ENCODE results near the gene OPCML.

Gene OPCML

GRCh38 chr11:133408402-133408801 is 123.9 kb downstream of the OPCML start:
- FAIRE-seq: no peak

DNA sequence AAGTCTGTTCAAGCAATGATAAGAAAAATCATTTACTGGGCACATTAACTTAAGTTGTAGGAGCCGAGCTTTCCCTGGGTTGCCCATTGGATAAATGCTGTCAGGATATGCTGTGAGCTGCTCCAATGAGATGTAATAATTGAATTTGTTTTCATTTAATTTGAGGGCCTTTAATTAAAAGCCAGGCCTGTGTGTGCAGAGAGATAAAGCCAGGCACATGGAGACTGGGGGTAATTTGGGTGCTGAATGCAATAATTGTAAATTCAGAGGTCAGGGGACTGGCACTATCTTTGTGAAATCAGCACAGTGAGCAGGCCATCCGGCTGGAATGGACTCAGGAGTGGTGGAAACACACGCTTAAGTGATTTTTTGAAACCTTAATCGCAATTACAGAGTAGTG is 125.8 kb downstream of the OPCML start:
- no peak for FAIRE-seq

DNA sequence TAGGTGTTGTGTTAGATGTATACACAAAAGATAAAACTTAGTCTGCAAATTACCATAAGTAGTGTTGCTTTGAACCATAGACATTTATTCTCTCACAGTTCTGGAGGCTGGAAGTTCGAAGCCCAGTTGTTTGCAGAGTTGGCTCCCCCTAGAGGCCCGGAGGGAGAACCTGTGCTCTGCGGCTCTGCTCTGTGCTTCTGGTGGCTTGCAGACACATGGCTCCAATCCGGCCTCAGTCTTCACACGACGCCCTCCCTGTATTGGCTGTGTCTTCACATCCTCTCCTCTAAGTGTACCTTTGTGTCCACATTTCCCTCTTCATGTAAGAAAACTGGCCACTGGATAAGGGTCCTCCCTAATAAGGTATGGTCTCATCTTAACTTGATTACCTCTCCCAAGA is 128.4 kb downstream of the OPCML start:
- no peak for FAIRE-seq

GRCh38 chr11:133402551-133402950 is 129.8 kb downstream of the OPCML start:
- FAIRE-seq: no peak

DNA sequence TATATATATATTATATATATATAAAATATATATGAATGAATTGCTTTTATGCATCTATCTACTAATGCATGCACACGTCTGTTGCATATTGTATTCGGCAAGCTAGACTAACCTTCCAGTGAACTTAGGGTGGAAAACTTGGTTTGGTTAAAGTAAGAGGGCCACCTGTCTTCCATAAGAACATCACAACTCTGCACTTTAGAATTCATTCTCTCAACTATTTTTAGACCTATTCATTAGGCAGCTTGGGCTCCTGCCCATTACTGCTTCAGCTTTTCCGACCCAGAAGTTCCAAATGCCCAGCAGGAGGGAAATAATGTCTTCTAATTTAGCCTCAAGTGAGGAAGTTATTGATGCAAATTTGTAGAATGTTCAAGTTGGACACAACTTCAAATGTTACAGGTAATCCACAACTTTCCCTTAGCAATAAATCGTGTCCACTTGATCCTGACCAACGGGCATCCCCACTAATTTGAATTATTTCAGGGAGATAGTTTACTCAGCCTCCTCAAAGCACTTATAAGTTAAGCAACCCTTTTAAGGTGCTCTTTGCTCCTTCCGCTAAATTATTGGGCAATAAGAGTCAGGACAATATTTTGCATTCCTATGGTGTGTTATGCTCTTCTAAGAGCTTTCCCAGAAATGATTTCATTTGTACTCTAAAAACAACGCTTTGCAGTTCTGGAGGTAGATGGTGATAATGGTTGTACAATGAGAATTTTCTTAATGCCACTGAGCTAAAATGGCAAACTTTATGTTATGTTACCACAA is 132.3 kb downstream of the OPCML start:
- no peak for FAIRE-seq

- FAIRE-seq: no peak
These were observed 133.0 kb downstream of the OPCML start for GRCh38 chr11:133399294-133399693.

GRCh38 chr11:133390803-133391202 is 141.5 kb downstream of the OPCML start:
- FAIRE-seq: no peak

DNA sequence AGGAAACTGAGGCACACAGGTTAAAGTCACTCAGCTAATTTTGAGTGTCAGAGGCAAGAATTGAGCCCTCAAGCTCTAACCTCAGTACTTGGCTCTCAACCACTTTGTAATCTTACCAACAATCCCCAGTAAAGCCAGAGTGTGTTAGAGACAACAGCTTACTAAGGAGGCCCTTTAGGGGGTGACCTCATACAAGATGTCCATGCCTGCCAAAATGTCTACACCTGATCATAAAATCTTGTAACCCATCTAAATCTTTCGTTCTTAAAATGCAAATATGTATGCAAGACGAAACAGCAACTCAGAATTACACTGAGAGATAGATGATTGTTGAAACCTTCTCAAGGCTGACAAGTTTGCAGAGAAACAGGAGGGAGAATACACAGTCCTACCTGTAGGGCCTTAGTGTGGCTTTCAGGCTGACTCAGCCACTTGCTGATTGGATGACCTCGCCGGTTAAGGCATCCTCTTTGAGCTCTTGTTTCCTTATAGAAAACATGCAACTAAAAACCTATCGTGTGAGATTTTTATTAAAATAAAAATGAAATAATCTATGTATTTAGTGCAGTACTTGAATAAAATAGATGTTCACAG is 143.2 kb downstream of the OPCML start:
- no peak for FAIRE-seq

- FAIRE-seq: no peak
These were observed 144.0 kb downstream of the OPCML start for GRCh38 chr11:133388260-133388659.

DNA sequence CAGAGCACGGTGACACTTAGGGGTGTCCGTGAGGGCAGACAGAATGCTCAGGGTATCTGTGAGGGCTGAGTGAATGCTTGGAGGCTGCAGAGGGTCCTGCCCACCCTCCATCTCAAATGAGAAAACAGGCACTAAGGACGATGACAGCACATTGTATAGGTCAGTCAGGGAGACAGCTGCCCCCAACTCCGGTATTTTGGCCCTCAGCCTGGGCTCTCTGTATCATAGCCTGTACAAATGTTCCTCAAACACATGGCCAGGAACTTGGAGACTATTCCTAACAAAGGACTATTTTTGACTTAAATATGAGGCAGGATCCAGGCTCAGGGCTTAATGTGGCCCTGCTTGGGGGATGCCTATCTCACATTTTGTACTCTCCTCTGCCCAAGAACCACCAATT is 145.4 kb downstream of the OPCML start:
- no peak for FAIRE-seq

GRCh38 chr11:133386262-133386661 is 146.0 kb downstream of the OPCML start:
- FAIRE-seq: no peak

GRCh38 chr11:133385781-133386180 is 146.5 kb downstream of the OPCML start:
- FAIRE-seq: no peak

DNA sequence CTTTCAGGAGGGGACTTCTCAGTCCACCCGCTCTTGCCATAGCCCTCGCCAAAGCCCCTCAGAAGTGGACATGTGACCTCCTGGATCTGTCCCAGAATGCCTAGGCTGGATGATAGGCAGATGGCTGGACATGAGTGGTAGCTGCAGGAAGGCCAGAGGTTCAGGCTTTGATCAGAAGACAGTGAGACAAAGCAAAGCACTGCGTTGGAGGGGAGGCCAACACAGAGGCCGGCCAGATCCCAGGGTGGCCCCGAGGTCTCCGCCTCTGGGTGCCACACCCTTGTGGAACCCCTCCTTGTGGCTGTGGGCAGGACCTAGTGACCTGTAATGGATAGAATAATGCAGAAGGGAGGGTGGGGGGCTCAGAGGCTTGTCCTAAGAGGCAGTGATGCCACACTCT is 147.6 kb downstream of the OPCML start:
- no peak for FAIRE-seq

GRCh38 chr11:133383689-133384088 is 148.6 kb downstream of the OPCML start:
- no peak for FAIRE-seq

DNA sequence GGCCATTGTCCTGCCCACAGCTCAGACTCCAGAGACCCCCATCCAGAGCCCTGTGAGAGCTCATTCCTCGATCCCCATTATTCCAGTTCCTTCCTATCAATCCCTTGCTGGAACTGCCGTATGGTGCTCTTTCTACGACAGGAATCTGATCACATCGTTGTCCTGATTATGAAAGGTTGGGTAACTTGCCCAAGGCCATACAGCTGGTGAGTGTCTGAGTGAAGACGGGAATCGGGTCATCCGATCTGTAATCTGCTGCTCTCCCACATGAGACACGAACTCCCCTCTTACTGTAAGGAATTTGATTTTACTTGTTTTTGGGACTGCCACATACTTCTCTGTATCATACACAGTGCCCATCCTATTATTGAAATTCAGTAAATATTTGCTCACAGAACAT is 149.1 kb downstream of the OPCML start:
- no peak for FAIRE-seq

GRCh38 chr11:133382131-133382812 is 150.0 kb downstream of the OPCML start:
- FAIRE-seq: no peak

GRCh38 chr11:133381761-133382130 is 150.6 kb downstream of the OPCML start:
- no peak for FAIRE-seq

DNA sequence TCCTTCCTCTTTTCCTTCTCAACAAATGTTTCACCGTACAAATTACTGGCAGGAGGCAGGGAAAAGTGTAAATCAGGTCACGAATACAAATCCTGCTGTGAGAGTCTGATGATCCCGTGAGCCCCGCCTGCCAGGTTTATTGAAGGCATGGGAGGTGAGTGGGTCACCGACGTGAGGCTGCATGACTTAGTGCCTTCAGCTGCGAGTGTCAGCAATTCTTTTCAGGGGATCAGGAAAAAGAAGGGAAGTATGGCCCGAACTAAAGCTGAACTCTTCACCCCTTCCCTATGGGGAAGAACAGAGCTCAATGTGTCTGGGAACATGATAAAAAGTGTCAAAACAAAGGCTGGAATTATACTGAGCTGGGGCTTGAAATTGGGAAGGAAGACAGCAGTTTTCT is 166.2 kb downstream of the OPCML start:
- no peak for FAIRE-seq

GRCh38 chr11:133362916-133363315 is 169.4 kb downstream of the OPCML start:
- FAIRE-seq: no peak

GRCh38 chr11:133362156-133362555 is 170.1 kb downstream of the OPCML start:
- no peak for FAIRE-seq

- FAIRE-seq: no peak
These were observed 170.7 kb downstream of the OPCML start for GRCh38 chr11:133361689-133361994.

DNA sequence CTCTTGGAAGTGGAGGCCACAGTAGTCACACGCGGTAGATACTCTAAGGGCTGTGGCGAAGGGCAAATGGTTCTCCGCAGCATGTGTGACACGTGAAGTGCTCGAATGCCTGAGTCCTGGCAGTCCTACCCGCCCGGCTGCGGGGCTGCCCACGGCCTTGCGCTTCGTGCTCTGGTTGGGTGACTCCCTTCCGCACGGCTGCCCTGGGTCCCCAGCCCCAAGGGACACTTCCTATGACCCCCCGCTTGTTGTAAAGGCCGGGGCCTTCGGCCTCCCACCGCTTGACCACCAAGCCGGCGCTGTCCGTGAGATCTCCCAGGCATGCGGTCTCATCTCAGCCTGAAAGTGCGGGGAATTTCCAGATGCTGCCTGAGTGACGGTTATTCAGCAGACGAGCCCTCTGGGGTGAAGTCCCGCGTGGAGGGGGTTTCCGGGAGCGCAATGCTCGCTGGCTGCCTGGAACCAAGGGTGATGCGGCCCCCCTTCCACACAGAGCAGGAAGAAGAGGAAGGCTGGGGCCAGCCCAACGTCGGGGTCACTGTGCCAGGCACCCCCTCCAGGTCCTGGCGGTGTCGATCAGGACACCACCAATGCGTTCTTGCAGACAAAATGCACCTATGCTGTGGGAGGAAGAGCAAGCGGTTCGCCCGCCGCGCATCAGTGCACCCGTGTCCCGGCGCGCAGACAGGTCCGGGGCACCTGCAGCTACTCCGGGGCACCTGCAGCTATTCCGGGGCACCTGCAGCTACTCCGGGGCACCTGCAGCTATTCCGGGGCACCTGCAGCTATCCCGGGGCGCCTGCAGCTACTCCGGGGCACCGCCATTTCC is 171.2 kb downstream of the OPCML start:
- FAIRE-seq: no peak

GRCh38 chr11:133355095-133355494 is 177.2 kb downstream of the OPCML start:
- no peak for FAIRE-seq

GRCh38 chr11:133354069-133354468 is 178.2 kb downstream of the OPCML start:
- no peak for FAIRE-seq
